GM12864 (cell line): ENCODE results near the gene CAND1.

Source experiments
- DNase-seq: peaks from one replicate; pipeline ENCODE4 v3.0.0-alpha.2; 2011; ENCODE audit warnings: low read depth
- H3K4me3 ChIP-seq: 2 replicates; pipeline ENCODE4 v1.5.1; 2011; ENCODE audit warnings: mild to moderate bottlenecking, low read depth, low read length, control low read depth
- CTCF ChIP-seq: IDR thresholded peaks from 2 replicates; pipeline ENCODE4 v1.5.1; 2011; ENCODE audit warnings: low read depth, mild to moderate bottlenecking, moderate library complexity, low read length, control low read depth, inconsistent platforms; ENCODE audit errors: missing control alignments

CAND1 gene

GRCh38 chr12:67358781-67359338 lies 89.7 kb downstream of the CAND1 start:
- no peak for DNase-seq
- TF ChIP-seq CTCF, result no peak
- no peak overlapping the region for H3K4me3 ChIP-seq

GRCh38 chr12:67362526-67362925 lies 93.4 kb downstream of the CAND1 start:
- H3K4me3 ChIP-seq, result no peak overlapping the region
- no peak for TF ChIP-seq CTCF
- no peak for DNase-seq

- no peak for TF ChIP-seq CTCF
- DNase-seq, result no peak
- H3K4me3 ChIP-seq, result no peak overlapping the region
Measured at GRCh38 chr12:67364228-67364627, 95.1 kb downstream of the CAND1 start.

GRCh38 chr12:67365131-67365530 lies 96.0 kb downstream of the CAND1 start:
- H3K4me3 ChIP-seq, result no peak overlapping the region
- TF ChIP-seq CTCF, result no peak
- DNase-seq, result no peak

GRCh38 chr12:67367843-67368242 lies 98.7 kb downstream of the CAND1 start:
- no peak for TF ChIP-seq CTCF
- H3K4me3 ChIP-seq, result no peak overlapping the region
- no peak for DNase-seq
